Activated CD8-positive, alpha-beta T cell treated with anti-CD3 and anti-CD28 coated beads for 36 hours (primary cell): ENCODE measurements around the gene MBD1. TPM values are rescaled to one million over a fixed set of nuclear protein-coding genes. Genes with fewer than 3 reads are reported as not detected.

Experiments used
- ATAC-seq: fragments of 200-7000 bp; cut with Tn5 transposase; one replicate; pipeline ENCODE4 v1.10.0; 2021; ENCODE audit warnings: mild to moderate bottlenecking, moderate library complexity
- CTCF ChIA-PET: fragments of 350-600 bp; sonication (Branson Sonifier 250); formaldehyde crosslinking; loops from one replicate; lab custom pipeline; 2021; ENCODE audit warnings: antibody characterized with exemption; lab: Charles Lee
- POLR2A ChIA-PET: fragments of 350-600 bp; sonication (Branson Sonifier 250); formaldehyde crosslinking; loops from one replicate; lab custom pipeline; 2021; ENCODE audit warnings: antibody characterized with exemption; lab: Charles Lee
- DNase-seq: peaks from one replicate; pipeline ENCODE4 v3.0.0-alpha.2; 2020
- H3K27ac Mint-ChIP-seq: one replicate; pipeline ENCODE4 v1.8.0; 2021; ENCODE audit warnings: mild to moderate bottlenecking, mixed read lengths
- H3K27me3 Mint-ChIP-seq: one replicate; pipeline ENCODE4 v1.8.0; 2021; ENCODE audit warnings: mixed read lengths
- H3K36me3 Mint-ChIP-seq: one replicate; pipeline ENCODE4 v1.8.0; 2021; ENCODE audit warnings: low read depth, mixed read lengths
- H3K4me1 Mint-ChIP-seq: one replicate; pipeline ENCODE4 v1.8.0; 2021; ENCODE audit warnings: low read depth, mixed read lengths
- H3K4me3 Mint-ChIP-seq: one replicate; pipeline ENCODE4 v1.8.0; 2021; ENCODE audit warnings: mild to moderate bottlenecking, moderate library complexity, mixed read lengths
- H3K9me3 Mint-ChIP-seq: one replicate; pipeline ENCODE4 v1.8.0; 2021; ENCODE audit warnings: mixed read lengths
- CTCF ChIP-seq: fragments of 200-600 bp; IDR thresholded peaks from one replicate; pipeline ENCODE4 v1.8.0; 2022; ENCODE audit warnings: antibody characterized with exemption, mild to moderate bottlenecking
- intact Hi-C: fragments of 100-400 bp; cut with micrococcal nuclease; formaldehyde crosslinking; loops from one replicate; pipeline ENCODE4 v1.10.0; 2022
- total RNA-seq, 2 experiments: library from RNA; stranded (reverse); gene quantifications; one replicate each; pipeline ENCODE4 v1.2.3, GENCODE V29; 2021

Gene MBD1
- total RNA-seq, 2 experiments from 2014 or later, result 67.4 to 69.0 TPM

- CTCF ChIA-PET, result interaction anchor here (1.1 kb wide), 1 partner anchor 42 kb away, joined by 4 read pairs; no protein-coding TSS in a partner anchor
- Mint-ChIP-seq H3K36me3 (no peaks in the 10 kb centered on the region), H3K4me1 (peaks cover 3% of the 10 kb centered on the region), H3K9me3 (no peaks in the 10 kb centered on the region), H3K4me3 (no peak overlapping the region), H3K27me3 (peaks cover 5% of the 10 kb centered on the region), H3K27ac (no peak overlapping the region)
- no peak for TF ChIP-seq CTCF
- intact Hi-C loops, result no loop called here
- POLR2A ChIA-PET, result no interaction called here
- no peak for ATAC-seq
- DNase-seq, result no peak
These were observed 34.0 kb upstream of the MBD1 start for GRCh38 chr18:50315100-50315871.

GRCh38 chr18:50313873-50314460 is 32.6 kb upstream of the MBD1 start:
- H3K4me3 Mint-ChIP-seq, result no peak overlapping the region
- TF ChIP-seq CTCF, result no peak
- ATAC-seq, result no peak
- POLR2A ChIA-PET, result no interaction called here
- no peak overlapping the region for H3K27ac Mint-ChIP-seq
- H3K9me3 Mint-ChIP-seq, result no peaks in the 10 kb centered on the region
- H3K36me3 Mint-ChIP-seq, result no peaks in the 10 kb centered on the region
- peaks cover 5% of the 10 kb centered on the region for H3K27me3 Mint-ChIP-seq
- CTCF ChIA-PET, result interaction anchor here (1.1 kb wide), 1 partner anchor 24 kb away, joined by 3 read pairs; no protein-coding TSS in a partner anchor
- intact Hi-C loops, result no loop called here
- no peaks in the 10 kb centered on the region for H3K4me1 Mint-ChIP-seq
- no peak for DNase-seq

- ChIA-PET CTCF (no interaction called here), POLR2A (no interaction called here)
- H3K36me3 Mint-ChIP-seq, result no peaks in the 10 kb centered on the region
- intact Hi-C loops, result no loop called here
- peaks cover 5% of the 10 kb centered on the region for H3K27me3 Mint-ChIP-seq
- no peak overlapping the region for H3K4me3 Mint-ChIP-seq
- peaks cover 6% of the 10 kb centered on the region for H3K4me1 Mint-ChIP-seq
- no peak overlapping the region for H3K27ac Mint-ChIP-seq
- TF ChIP-seq CTCF, result no peak
- no peaks in the 10 kb centered on the region for H3K9me3 Mint-ChIP-seq
- no peak for DNase-seq
- ATAC-seq, result no peak
These were observed 31.8 kb upstream of the MBD1 start for GRCh38 chr18:50313031-50313607.

- Mint-ChIP-seq H3K27ac (no peak overlapping the region), H3K4me1 (peaks cover 10% of the 10 kb centered on the region), H3K4me3 (no peak overlapping the region), H3K27me3 (peaks cover 3% of the 10 kb centered on the region), H3K36me3 (no peaks in the 10 kb centered on the region), H3K9me3 (no peaks in the 10 kb centered on the region)
- no peak for TF ChIP-seq CTCF
- ChIA-PET POLR2A (interaction anchor here (0.8 kb wide), 1 partner anchor 8 kb away, joined by 3 read pairs; no protein-coding TSS in a partner anchor), CTCF (no interaction called here)
- intact Hi-C loops, result no loop called here
- ATAC-seq, result no peak
- DNase-seq, result no peak
These were observed 31.1 kb upstream of the MBD1 start for GRCh38 chr18:50312296-50313030.
